ENCODE results near the gene FOXP4.

FOXP4 gene

GRCh38 chr6:41545703-41546474, at the start of gene FOXP4:
Gene FOXP4, plus strand, starts transcription at chr6:41546381. Its CDS starts 19,380 bp downstream, at chr6:41565761.
- DNase-seq (ENCODE audit: low read depth), result peak; percentile 84

- DNase-seq (ENCODE audit: low read depth), result no peak
Observed at GRCh38 chr6:41497573-41497972, 48.6 kb upstream of the FOXP4 start.

- DNase-seq (ENCODE audit: low read depth), result no peak
Observed at GRCh38 chr6:41497994-41498393, 48.2 kb upstream of the FOXP4 start.

GRCh38 chr6:41498968-41499599, 47.1 kb upstream of the FOXP4 start:
- DNase-seq (ENCODE audit: low read depth), result no peak

GRCh38 chr6:41500561-41500960, 45.6 kb upstream of the FOXP4 start:
- no peak for DNase-seq (ENCODE audit: low read depth)

GRCh38 chr6:41502566-41502916, 43.6 kb upstream of the FOXP4 start:
- DNase-seq (ENCODE audit: low read depth), result no peak

- no peak for DNase-seq (ENCODE audit: low read depth)
Observed at GRCh38 chr6:41502917-41503671, 43.1 kb upstream of the FOXP4 start.

- DNase-seq (ENCODE audit: low read depth), result no peak
Observed at GRCh38 chr6:41503827-41504465, 42.2 kb upstream of the FOXP4 start.

GRCh38 chr6:41504466-41505121, 41.6 kb upstream of the FOXP4 start:
- no peak for DNase-seq (ENCODE audit: low read depth)

- no peak for DNase-seq (ENCODE audit: low read depth)
Observed at GRCh38 chr6:41505122-41506049, 40.8 kb upstream of the FOXP4 start.

GRCh38 chr6:41508479-41508878, 37.7 kb upstream of the FOXP4 start:
- DNase-seq (ENCODE audit: low read depth), result no peak

GRCh38 chr6:41509580-41509979, 36.6 kb upstream of the FOXP4 start:
- no peak for DNase-seq (ENCODE audit: low read depth)

- DNase-seq (ENCODE audit: low read depth), result no peak
Observed at GRCh38 chr6:41511443-41512060, 34.6 kb upstream of the FOXP4 start.

GRCh38 chr6:41512146-41512701, 34.0 kb upstream of the FOXP4 start:
- no peak for DNase-seq (ENCODE audit: low read depth)

- no peak for DNase-seq (ENCODE audit: low read depth)
Observed at GRCh38 chr6:41515995-41516394, 30.2 kb upstream of the FOXP4 start.

- no peak for DNase-seq (ENCODE audit: low read depth)
Observed at GRCh38 chr6:41518118-41518517, 28.1 kb upstream of the FOXP4 start.

GRCh38 chr6:41519305-41519744, 26.9 kb upstream of the FOXP4 start:
- no peak for DNase-seq (ENCODE audit: low read depth)

- no peak for DNase-seq (ENCODE audit: low read depth)
Observed at GRCh38 chr6:41519745-41520699, 26.2 kb upstream of the FOXP4 start.
